Measurements from ENCODE around the gene HMGCR.

GRCh38 chr5:75324791-75325190 is 12.2 kb upstream of the HMGCR start:
- no peak for TF ChIP-seq EZH2 (IDR thresholded peaks at IDR 0.05; ENCODE audit: borderline replicate concordance, insufficient read depth, low read depth, low read length, poor library complexity, severe bottlenecking)
- TF ChIP-seq, protein P1, sequence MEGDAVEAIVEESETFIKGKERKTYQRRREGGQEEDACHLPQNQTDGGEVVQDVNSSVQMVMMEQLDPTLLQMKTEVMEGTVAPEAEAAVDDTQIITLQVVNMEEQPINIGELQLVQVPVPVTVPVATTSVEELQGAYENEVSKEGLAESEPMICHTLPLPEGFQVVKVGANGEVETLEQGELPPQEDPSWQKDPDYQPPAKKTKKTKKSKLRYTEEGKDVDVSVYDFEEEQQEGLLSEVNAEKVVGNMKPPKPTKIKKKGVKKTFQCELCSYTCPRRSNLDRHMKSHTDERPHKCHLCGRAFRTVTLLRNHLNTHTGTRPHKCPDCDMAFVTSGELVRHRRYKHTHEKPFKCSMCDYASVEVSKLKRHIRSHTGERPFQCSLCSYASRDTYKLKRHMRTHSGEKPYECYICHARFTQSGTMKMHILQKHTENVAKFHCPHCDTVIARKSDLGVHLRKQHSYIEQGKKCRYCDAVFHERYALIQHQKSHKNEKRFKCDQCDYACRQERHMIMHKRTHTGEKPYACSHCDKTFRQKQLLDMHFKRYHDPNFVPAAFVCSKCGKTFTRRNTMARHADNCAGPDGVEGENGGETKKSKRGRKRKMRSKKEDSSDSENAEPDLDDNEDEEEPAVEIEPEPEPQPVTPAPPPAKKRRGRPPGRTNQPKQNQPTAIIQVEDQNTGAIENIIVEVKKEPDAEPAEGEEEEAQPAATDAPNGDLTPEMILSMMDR (IDR thresholded peaks at IDR 0.05): no peak

All from B cell (primary cell).